ENCODE results near the gene VTI1B.
"Not testable (repeated sequence)": the region's sequence is repeated elsewhere in the genome, so short reads cannot be mapped to it uniquely, and the experiment has no call there.

The VTI1B gene

GRCh38 chr14:67674480-67675218, at the start of gene VTI1B:
VTI1B (minus strand) TSS chr14:67674632; CDS start chr14:67674489, 143 bp downstream.
- DNase-seq (ENCODE audit: low read depth in 3 of 3): peak; percentile 50 to 67 (median 58)

- DNase-seq (ENCODE audit: low read depth in 3 of 3): no peak
These were observed 47.9 kb upstream of the VTI1B start for GRCh38 chr14:67722293-67722692.

GRCh38 chr14:67721875-67722274, 47.4 kb upstream of the VTI1B start:
- DNase-seq (ENCODE audit: low read depth in 3 of 3): no peak

GRCh38 chr14:67719866-67720265, 45.4 kb upstream of the VTI1B start:
- DNase-seq (ENCODE audit: low read depth in 3 of 3): no peak

- not testable (repeated sequence) for DNase-seq (ENCODE audit: low read depth in 3 of 3)
These were observed 45.0 kb upstream of the VTI1B start for GRCh38 chr14:67719385-67719784.

GRCh38 chr14:67718265-67718664, 43.8 kb upstream of the VTI1B start:
- DNase-seq (ENCODE audit: low read depth in 3 of 3): no peak

GRCh38 chr14:67717048-67717447, 42.6 kb upstream of the VTI1B start:
- DNase-seq (ENCODE audit: low read depth in 3 of 3): no peak

GRCh38 chr14:67710209-67710608, 35.8 kb upstream of the VTI1B start:
- no peak for DNase-seq (ENCODE audit: low read depth in 3 of 3)

- DNase-seq (ENCODE audit: low read depth in 3 of 3): not testable (repeated sequence)
These were observed 35.4 kb upstream of the VTI1B start for GRCh38 chr14:67709796-67710195.

GRCh38 chr14:67709346-67709745, 34.9 kb upstream of the VTI1B start:
- DNase-seq (ENCODE audit: low read depth in 3 of 3): not testable (repeated sequence)

- no peak for DNase-seq (ENCODE audit: low read depth in 3 of 3)
These were observed 30.8 kb upstream of the VTI1B start for GRCh38 chr14:67705211-67705610.

GRCh38 chr14:67704484-67705089, 30.2 kb upstream of the VTI1B start:
- peak in 1 of 3 donors; percentile 14 for DNase-seq (ENCODE audit: low read depth in 3 of 3)

- DNase-seq (ENCODE audit: low read depth in 3 of 3): no peak
These were observed 29.6 kb upstream of the VTI1B start for GRCh38 chr14:67703997-67704396.

- not testable (repeated sequence) for DNase-seq (ENCODE audit: low read depth in 3 of 3)
These were observed 27.1 kb upstream of the VTI1B start, which contains the start of gene RDH12 for GRCh38 chr14:67701492-67701891. RDH12 (plus strand) TSS chr14:67701886; CDS start chr14:67722643, 20,757 bp downstream.

- DNase-seq (ENCODE audit: low read depth in 3 of 3): no peak
These were observed 23.7 kb upstream of the VTI1B start for GRCh38 chr14:67698179-67698578.

GRCh38 chr14:67697006-67697405, 22.6 kb upstream of the VTI1B start:
- DNase-seq (ENCODE audit: low read depth in 3 of 3): no peak

- DNase-seq (ENCODE audit: low read depth in 3 of 3): peak; percentile 62 to 77 (median 65)
These were observed 21.0 kb upstream of the VTI1B start, which contains the start of gene RDH11 for GRCh38 chr14:67695394-67695949. RDH11 (minus strand) TSS chr14:67695764; CDS start chr14:67695703, 61 bp downstream.

- peak; percentile 56 to 78 (median 76) for DNase-seq (ENCODE audit: low read depth in 3 of 3)
These were observed 20.5 kb upstream of the VTI1B start for GRCh38 chr14:67694791-67695393.

- DNase-seq (ENCODE audit: low read depth in 3 of 3): no peak
These were observed 15.6 kb upstream of the VTI1B start for GRCh38 chr14:67690011-67690410.

- no peak for DNase-seq (ENCODE audit: low read depth in 3 of 3)
These were observed 9.4 kb upstream of the VTI1B start for GRCh38 chr14:67683842-67684241.

GRCh38 chr14:67680941-67681340, 6.5 kb upstream of the VTI1B start:
- DNase-seq (ENCODE audit: low read depth in 3 of 3): no peak

GRCh38 chr14:67680121-67680602, 5.7 kb upstream of the VTI1B start:
- no peak for DNase-seq (ENCODE audit: low read depth in 3 of 3)
